Breast epithelium (tissue), 3 donors: ENCODE data around the gene ALPI.

Source experiments
- CTCF ChIP-seq, 3 donors: fragments of 450-650 bp; IDR thresholded peaks; one replicate each; pipeline ENCODE4 v1.5.1; 2016 to 2017; ENCODE audit warnings: antibody characterized with exemption in 3 of 3, mild to moderate bottlenecking in 3 of 3, moderate library complexity in 3 of 3
- POLR2A ChIP-seq: fragments of 450-650 bp; IDR thresholded peaks from one replicate; pipeline ENCODE4 v1.6.1; 2016; ENCODE audit warnings: antibody characterized with exemption, mild to moderate bottlenecking, moderate library complexity

- TF ChIP-seq POLR2A: no peak
- TF ChIP-seq CTCF (IDR thresholded peaks at IDR 0.05): no peak
These were observed 11.4 kb upstream of the ALPI start for GRCh38 chr2:232444409-232445148.
